MM.1S (cell line): ENCODE results near the gene CARD11.

Experiments
- DNase-seq: peaks from one replicate; pipeline ENCODE4 v3.0.0-alpha.2; 2015
- H2AFZ ChIP-seq: fragments of 300-600 bp; sonication (generic); 2 replicates; pipeline ENCODE4 v1.6.0; 2016; ENCODE audit warnings: antibody characterized with exemption, low read length
- H3F3A ChIP-seq: fragments of 300-600 bp; sonication (generic); 2 replicates; pipeline ENCODE4 v1.6.1; 2016; ENCODE audit warnings: mild to moderate bottlenecking, antibody characterized with exemption, low read length, moderate library complexity, mixed read lengths; ENCODE audit not compliant: insufficient read depth
- H3K27ac ChIP-seq: fragments of 300-600 bp; sonication (generic); 2 replicates; pipeline ENCODE4 v1.5.1; 2016; ENCODE audit warnings: mild to moderate bottlenecking, low read length
- H3K27me3 ChIP-seq: fragments of 300-600 bp; sonication (generic); replicated peaks from 2 replicates; pipeline ENCODE4 v1.6.0; 2016; ENCODE audit warnings: low read length; ENCODE audit not compliant: insufficient read depth
- H3K36me3 ChIP-seq: fragments of 300-600 bp; sonication (generic); replicated peaks from 2 replicates; pipeline ENCODE4 v1.6.1; 2016; ENCODE audit warnings: mild to moderate bottlenecking, low read length, mixed read lengths; ENCODE audit not compliant: insufficient read depth
- H3K4me1 ChIP-seq: fragments of 300-600 bp; sonication (generic); 2 replicates; pipeline ENCODE4 v1.6.1; 2016; ENCODE audit warnings: low read length, mixed read lengths
- H3K4me2 ChIP-seq: fragments of 300-600 bp; sonication (generic); 2 replicates; pipeline ENCODE4 v1.6.0; 2016; ENCODE audit warnings: low read depth, low read length
- H3K4me3 ChIP-seq: fragments of 300-600 bp; sonication (generic); 2 replicates; pipeline ENCODE4 v1.5.1; 2016; ENCODE audit warnings: low read length, mixed read lengths
- H3K79me2 ChIP-seq: fragments of 300-600 bp; sonication (generic); 2 replicates; pipeline ENCODE4 v1.6.1; 2016; ENCODE audit warnings: mixed run types, low read length, mixed read lengths
- H3K9ac ChIP-seq: fragments of 300-600 bp; sonication (generic); 2 replicates; pipeline ENCODE4 v1.6.1; 2016; ENCODE audit warnings: low read length, mixed read lengths
- H3K9me2 ChIP-seq: fragments of 300-600 bp; sonication (generic); replicated peaks from 2 replicates; pipeline ENCODE4 v1.6.1; 2016; ENCODE audit warnings: mild to moderate bottlenecking, low read length, mixed read lengths; ENCODE audit not compliant: insufficient read depth
- H3K9me3 ChIP-seq: fragments of 300-600 bp; sonication (generic); replicated peaks from 2 replicates; pipeline ENCODE4 v1.6.1; 2016; ENCODE audit warnings: mild to moderate bottlenecking, low read length, mixed read lengths; ENCODE audit not compliant: insufficient read depth
- H4K20me1 ChIP-seq: fragments of 300-600 bp; sonication (generic); 2 replicates; pipeline ENCODE4 v1.6.1; 2016; ENCODE audit warnings: mild to moderate bottlenecking, low read length, moderate library complexity, mixed read lengths; ENCODE audit not compliant: insufficient read depth
- CTCF ChIP-seq: fragments of 300-600 bp; sonication (generic); IDR thresholded peaks from 2 replicates; pipeline ENCODE4 v1.5.1; 2016; ENCODE audit warnings: antibody characterized with exemption, low read length, mixed read lengths
- EZH2 ChIP-seq: fragments of 300-600 bp; sonication (generic); optimal IDR thresholded peaks from 2 replicates; pipeline ENCODE3; 2017; ENCODE audit warnings: low read depth, mild to moderate bottlenecking, antibody characterized with exemption, low read length, mixed read lengths
- EZH2phosphoT487 ChIP-seq: fragments of 300-600 bp; sonication (generic); IDR thresholded peaks from 2 replicates; pipeline ENCODE4 v1.6.1; 2018; ENCODE audit warnings: antibody characterized with exemption, low read length

CARD11 gene

GRCh38 chr7:3034591-3035150 is 9.0 kb downstream of the CARD11 start:
- no peaks in the 10 kb centered on the region for H3K4me1 ChIP-seq
- H3K27ac ChIP-seq: no peak overlapping the region
- no peak overlapping the region for H3K9ac ChIP-seq
- no peaks in the 10 kb centered on the region for H3K9me3 ChIP-seq
- H3K4me2 ChIP-seq: no peak overlapping the region
- no peak for TF ChIP-seq EZH2
- TF ChIP-seq CTCF: no peak
- no peak for TF ChIP-seq EZH2phosphoT487
- no peaks in the 10 kb centered on the region for H3K27me3 ChIP-seq
- no peaks in the 10 kb centered on the region for H4K20me1 ChIP-seq
- H3K79me2 ChIP-seq: peaks cover 53% of the 10 kb centered on the region
- no peak for DNase-seq
- H2AFZ ChIP-seq: no peak overlapping the region
- no peaks in the 10 kb centered on the region for H3F3A ChIP-seq
- no peaks in the 10 kb centered on the region for H3K9me2 ChIP-seq
- H3K4me3 ChIP-seq: no peak overlapping the region
- no peaks in the 10 kb centered on the region for H3K36me3 ChIP-seq

GRCh38 chr7:3033581-3033980 is 10.1 kb downstream of the CARD11 start:
- H3F3A ChIP-seq: no peaks in the 10 kb centered on the region
- H4K20me1 ChIP-seq: no peaks in the 10 kb centered on the region
- H3K27ac ChIP-seq: no peak overlapping the region
- no peak overlapping the region for H3K9ac ChIP-seq
- no peaks in the 10 kb centered on the region for H3K36me3 ChIP-seq
- H3K79me2 ChIP-seq: peaks cover 45% of the 10 kb centered on the region
- H3K4me3 ChIP-seq: no peak overlapping the region
- H2AFZ ChIP-seq: no peak overlapping the region
- DNase-seq: no peak
- H3K4me1 ChIP-seq: no peaks in the 10 kb centered on the region
- TF ChIP-seq EZH2phosphoT487: no peak
- no peak for TF ChIP-seq CTCF
- no peak for TF ChIP-seq EZH2
- H3K9me2 ChIP-seq: no peaks in the 10 kb centered on the region
- no peaks in the 10 kb centered on the region for H3K27me3 ChIP-seq
- H3K4me2 ChIP-seq: no peak overlapping the region
- no peaks in the 10 kb centered on the region for H3K9me3 ChIP-seq

GRCh38 chr7:3033136-3033535 is 10.5 kb downstream of the CARD11 start:
- no peak overlapping the region for H3K27ac ChIP-seq
- peaks cover 41% of the 10 kb centered on the region for H3K79me2 ChIP-seq
- H3K9me3 ChIP-seq: no peaks in the 10 kb centered on the region
- H3K4me2 ChIP-seq: no peak overlapping the region
- TF ChIP-seq EZH2phosphoT487: no peak
- no peak for TF ChIP-seq CTCF
- TF ChIP-seq EZH2: no peak
- H3K9me2 ChIP-seq: no peaks in the 10 kb centered on the region
- no peaks in the 10 kb centered on the region for H4K20me1 ChIP-seq
- no peak overlapping the region for H3K4me3 ChIP-seq
- no peak for DNase-seq
- H3K36me3 ChIP-seq: no peaks in the 10 kb centered on the region
- H3K27me3 ChIP-seq: no peaks in the 10 kb centered on the region
- H2AFZ ChIP-seq: no peak overlapping the region
- no peaks in the 10 kb centered on the region for H3F3A ChIP-seq
- H3K4me1 ChIP-seq: no peaks in the 10 kb centered on the region
- no peak overlapping the region for H3K9ac ChIP-seq
